ENCODE measurements around the gene AFF3. TPM values are rescaled to one million over a fixed set of nuclear protein-coding genes. Genes with fewer than 3 reads are reported as not detected.
"Not testable (repeated sequence)": the region's sequence is repeated elsewhere in the genome, so short reads cannot be mapped to it uniquely, and the experiment has no call there.

Gene AFF3
- total and polyA plus RNA-seq, 3 donors from 2014 or later = 18.0 to 34.4 (median 27.1) TPM

- no peak for DNase-seq
- Histone ChIP-seq H3K36me3 (ENCODE audit: low read depth, missing control alignments) (no peaks in the 10 kb centered on the region), H3K27ac (no peak overlapping the region), H3K27me3 (no peaks in the 10 kb centered on the region), H3K9me3 (no peaks in the 10 kb centered on the region), H3K4me1 (no peaks in the 10 kb centered on the region), H3K4me3 (no peak overlapping the region)
- intact Hi-C loops (cut with DNase I; ENCODE audit: low total_unique reads) = no loop called here
- TF ChIP-seq CTCF (IDR thresholded peaks at IDR 0.05) = no peak
- TF ChIP-seq POLR2A (IDR thresholded peaks at IDR 0.05) = no peak
- 92 to 98% methylated on average over 4 of the region's 4 CpGs for WGBS, 2 donors
These were observed 21.2 kb downstream of the AFF3 start for GRCh38 chr2:100121124-100121718.

GRCh38 chr2:100119235-100119634, 23.2 kb downstream of the AFF3 start:
- WGBS, 2 donors = 60 to 64% methylated on average over 1 of the region's 1 CpG
- H3K9me3 ChIP-seq = no peaks in the 10 kb centered on the region
- intact Hi-C loops (cut with DNase I; ENCODE audit: low total_unique reads) = no loop called here

GRCh38 chr2:100113990-100114433, 28.4 kb downstream of the AFF3 start:
- no peaks in the 10 kb centered on the region for H3K4me1 ChIP-seq
- intact Hi-C loops (cut with DNase I; ENCODE audit: low total_unique reads) = no loop called here
- no peaks in the 10 kb centered on the region for H3K27me3 ChIP-seq
- DNase-seq = no peak
- TF ChIP-seq CTCF (IDR thresholded peaks at IDR 0.05) (no peak), POLR2A (IDR thresholded peaks at IDR 0.05) (no peak)
- H3K36me3 ChIP-seq (ENCODE audit: low read depth, missing control alignments) = no peaks in the 10 kb centered on the region
- no peak overlapping the region for H3K4me3 ChIP-seq
- WGBS, 2 donors = 80 to 83% methylated on average over 1 to 2 of the region's 2 CpGs
- H3K27ac ChIP-seq = no peak overlapping the region
- no peaks in the 10 kb centered on the region for H3K9me3 ChIP-seq

More at GRCh38 chr2:100119235-100119634, 23.2 kb downstream of the AFF3 start:
- no peak for DNase-seq
- Histone ChIP-seq H3K27ac (no peak overlapping the region), H3K4me1 (no peaks in the 10 kb centered on the region), H3K27me3 (no peaks in the 10 kb centered on the region), H3K36me3 (ENCODE audit: low read depth, missing control alignments) (no peaks in the 10 kb centered on the region), H3K4me3 (no peak overlapping the region)
- TF ChIP-seq POLR2A (IDR thresholded peaks at IDR 0.05) (no peak), CTCF (IDR thresholded peaks at IDR 0.05) (no peak)

- Histone ChIP-seq H3K4me3 (no peak overlapping the region), H3K27ac (no peak overlapping the region), H3K36me3 (ENCODE audit: low read depth, missing control alignments) (no peaks in the 10 kb centered on the region), H3K9me3 (no peaks in the 10 kb centered on the region), H3K4me1 (peaks cover 8% of the 10 kb centered on the region), H3K27me3 (no peaks in the 10 kb centered on the region)
- intact Hi-C loops (cut with DNase I; ENCODE audit: low total_unique reads) = no loop called here
- no peak for DNase-seq
- TF ChIP-seq CTCF (IDR thresholded peaks at IDR 0.05) (no peak), POLR2A (IDR thresholded peaks at IDR 0.05) (no peak)
- 81 to 100% methylated on average over 1 to 2 of the region's 2 CpGs for WGBS, 2 donors
These were observed 31.8 kb downstream of the AFF3 start for GRCh38 chr2:100110614-100111000.

GRCh38 chr2:100109986-100110613, 32.3 kb downstream of the AFF3 start:
- Histone ChIP-seq H3K4me1 (peaks cover 8% of the 10 kb centered on the region), H3K27me3 (no peaks in the 10 kb centered on the region), H3K9me3 (no peaks in the 10 kb centered on the region), H3K36me3 (ENCODE audit: low read depth, missing control alignments) (no peaks in the 10 kb centered on the region), H3K4me3 (no peak overlapping the region), H3K27ac (no peak overlapping the region)
- 87 to 88% methylated on average over 6 of the region's 6 CpGs for WGBS, 2 donors
- intact Hi-C loops (cut with DNase I; ENCODE audit: low total_unique reads) = no loop called here
- DNase-seq = no peak
- TF ChIP-seq CTCF (IDR thresholded peaks at IDR 0.05) = no peak
- no peak for TF ChIP-seq POLR2A (IDR thresholded peaks at IDR 0.05)

GRCh38 chr2:100108648-100109020, 33.8 kb downstream of the AFF3 start:
- H3K4me1 ChIP-seq; H3K4me3 ChIP-seq; DNase-seq; H3K36me3 ChIP-seq (ENCODE audit: low read depth, missing control alignments); H3K9me3 ChIP-seq; H3K27ac ChIP-seq; H3K27me3 ChIP-seq; intact Hi-C loops (cut with DNase I; ENCODE audit: low total_unique reads): not testable (repeated sequence)
- 51 to 63% methylated on average over 3 of the region's 3 CpGs for WGBS, 2 donors
